DMS53 treated with DMSO at 0.1 percent for 48 hours (cell line): ENCODE results near the gene DRAM1.

Source experiments
- DNase-seq: peaks from one replicate; lab custom pipeline; 2025; ENCODE audit not compliant: unreplicated experiment; lab: John Stamatoyannopoulos, UW

DRAM1 gene

GRCh38 chr12:101939856-101940265 lies 62.5 kb downstream of the DRAM1 start:
- peak; percentile 74 for DNase-seq

- DNase-seq: no peak
These were observed 63.1 kb downstream of the DRAM1 start for GRCh38 chr12:101940400-101940950.

DNA sequence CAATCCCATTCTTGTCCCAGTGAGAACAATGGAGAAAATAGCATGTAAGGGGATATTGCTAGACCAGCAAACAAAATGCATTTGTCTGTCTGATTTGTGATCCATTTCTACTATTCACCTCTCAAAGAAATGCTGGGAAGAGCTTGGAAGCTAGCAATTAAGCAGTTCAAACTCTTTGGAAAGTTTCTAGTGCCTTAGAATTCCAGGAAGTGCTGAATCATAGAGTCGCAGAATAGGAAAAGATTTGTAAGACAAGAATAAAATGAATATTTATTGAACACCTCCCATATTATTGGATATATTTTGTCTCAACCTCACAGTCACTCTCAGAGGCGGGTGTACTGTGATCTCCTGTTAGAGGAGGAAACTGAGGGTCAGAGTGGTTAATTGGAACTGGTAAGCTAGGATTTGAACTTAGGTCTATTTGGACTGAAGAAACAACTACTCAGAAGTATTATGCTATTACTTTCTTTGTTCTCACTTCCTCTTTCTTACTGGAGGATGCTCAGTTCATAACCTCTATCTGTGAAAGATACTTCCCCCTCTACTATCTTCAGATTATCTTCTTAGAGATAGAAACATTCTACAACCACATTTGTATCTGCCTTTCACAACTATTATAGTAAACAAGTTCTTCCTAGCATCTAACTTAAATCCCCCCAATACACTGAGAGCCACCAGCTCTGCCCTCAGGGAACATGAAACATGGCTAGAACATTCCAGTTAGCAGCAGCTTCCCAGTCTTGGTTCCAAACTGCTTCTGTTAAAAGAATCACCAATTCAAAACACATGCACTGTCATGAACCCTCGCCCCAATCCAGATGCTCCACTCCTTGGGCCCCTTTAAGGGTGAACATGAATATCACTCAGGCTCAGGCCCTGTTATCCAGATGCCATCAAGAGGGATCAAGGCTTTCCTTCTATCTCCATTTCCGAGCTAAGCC lies 64.2 kb downstream of the DRAM1 start:
- no peak for DNase-seq

DNA sequence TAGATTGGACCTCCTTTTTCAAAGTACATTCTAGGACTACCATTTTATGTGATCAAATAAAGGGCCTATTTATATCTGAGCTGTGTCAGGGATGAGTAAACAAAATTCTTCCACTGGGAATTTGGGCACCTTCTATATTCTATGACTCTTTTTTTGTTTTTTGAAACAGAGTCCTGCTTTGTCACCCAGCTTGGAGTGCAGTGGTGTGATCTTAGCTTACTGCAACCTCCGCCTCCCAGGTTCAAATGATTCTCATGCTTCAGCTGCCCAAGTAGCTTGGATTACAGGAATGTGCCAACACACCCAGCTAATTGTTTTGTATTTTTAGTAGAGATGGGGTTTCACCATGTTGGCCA lies 64.8 kb downstream of the DRAM1 start:
- DNase-seq: no peak

DNA sequence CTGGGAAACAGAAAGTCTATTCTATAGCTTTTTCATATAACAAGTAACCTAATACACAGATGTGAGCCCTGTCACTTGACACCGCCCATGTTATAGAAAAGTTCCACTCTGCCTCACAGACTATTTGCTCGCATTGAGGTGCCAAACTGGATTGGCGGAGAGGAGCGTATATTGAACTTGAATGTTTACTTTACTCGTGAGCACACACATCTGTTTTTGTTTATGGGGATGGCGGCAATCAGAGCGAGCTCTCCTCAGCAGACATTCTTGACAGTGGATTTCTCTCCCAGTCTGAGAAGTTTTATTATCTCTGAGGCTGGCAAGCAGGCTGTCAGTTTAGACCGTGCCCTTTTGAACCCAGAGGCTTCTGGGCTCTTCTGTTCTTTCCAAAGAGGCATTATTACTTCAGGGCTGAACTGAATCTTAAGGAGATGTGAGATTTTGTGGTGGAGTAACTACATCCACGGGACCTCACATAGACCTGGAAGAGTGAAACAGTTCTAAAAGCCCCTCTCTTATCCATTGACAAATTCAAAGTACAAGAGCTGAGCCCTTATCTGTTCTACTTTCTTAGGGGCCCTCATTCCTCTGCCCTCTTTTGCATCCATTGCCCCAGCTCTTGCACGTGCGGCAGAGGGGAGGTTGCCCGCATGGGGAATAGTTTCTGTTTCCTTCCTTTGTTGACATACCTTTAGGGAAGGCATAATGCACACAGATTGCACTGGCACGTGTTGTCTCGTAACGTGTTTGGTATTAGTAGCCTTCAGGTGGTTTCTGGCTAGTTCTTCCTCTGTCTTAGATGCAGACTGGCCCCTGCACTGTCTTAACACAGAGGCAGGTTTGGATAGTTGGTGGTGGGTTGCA lies 68.2 kb downstream of the DRAM1 start:
- peak; percentile 78 for DNase-seq

- DNase-seq: peak; percentile 7
These were observed 68.8 kb downstream of the DRAM1 start for GRCh38 chr12:101946233-101946611.

DNA sequence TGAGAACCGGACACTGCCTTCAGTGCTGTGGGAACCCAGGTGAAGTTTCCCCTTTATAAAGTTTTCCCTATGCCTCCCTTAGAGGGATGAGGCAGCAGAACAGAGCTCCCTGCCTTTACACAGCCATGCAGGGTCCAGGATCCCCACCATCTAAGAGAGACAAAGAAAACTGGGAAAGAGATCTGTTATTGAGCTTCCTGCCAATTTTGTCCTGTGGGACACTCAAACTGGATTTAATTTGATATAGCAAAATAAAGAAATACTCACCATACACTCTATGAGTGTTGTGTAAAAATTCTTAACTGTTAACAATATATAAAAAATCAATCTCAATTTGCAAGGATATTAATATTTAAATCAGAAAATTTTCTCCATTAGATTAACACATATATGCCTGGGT lies 69.9 kb downstream of the DRAM1 start:
- DNase-seq: no peak

- DNase-seq: no peak
These were observed 71.0 kb downstream of the DRAM1 start for GRCh38 chr12:101948365-101948764.

DNA sequence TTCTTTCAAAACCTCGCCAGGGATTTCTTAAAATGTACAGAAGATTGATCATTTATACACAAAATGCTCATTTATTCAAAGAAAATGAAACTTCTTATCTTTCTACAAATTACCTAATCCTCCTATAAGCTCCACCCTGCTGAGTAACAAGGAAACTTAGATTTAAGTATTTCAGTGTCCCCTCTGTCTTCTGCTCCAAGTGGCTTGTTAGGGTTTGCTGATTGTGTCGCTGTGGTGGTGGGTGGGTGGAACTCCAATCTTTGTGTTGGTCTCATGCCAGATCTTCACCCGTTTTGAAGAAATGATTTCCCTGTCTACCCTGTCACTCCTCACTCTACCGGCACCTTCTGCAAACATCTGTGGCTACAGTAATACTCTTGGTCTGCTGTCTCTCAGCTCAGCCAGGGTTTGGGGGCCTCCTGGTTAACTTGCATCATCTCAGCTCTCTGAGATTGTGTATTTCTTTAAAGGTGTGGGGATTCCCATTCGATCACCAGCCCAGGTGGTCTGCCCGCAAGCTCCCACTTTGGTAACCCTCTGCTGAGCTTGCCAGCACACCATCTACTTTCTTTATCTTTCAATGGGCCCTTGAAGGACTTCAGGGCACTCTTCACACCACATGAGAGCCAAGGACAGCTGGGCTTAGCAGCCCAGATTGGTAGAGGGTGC lies 73.8 kb downstream of the DRAM1 start:
- DNase-seq: no peak

GRCh38 chr12:101954113-101954512 lies 76.7 kb downstream of the DRAM1 start:
- no peak for DNase-seq

GRCh38 chr12:101954676-101955075 lies 77.3 kb downstream of the DRAM1 start:
- DNase-seq: no peak

GRCh38 chr12:101957252-101957959 lies 80.0 kb downstream of the DRAM1 start:
- DNase-seq: no peak

GRCh38 chr12:101959607-101960006 lies 82.2 kb downstream of the DRAM1 start:
- no peak for DNase-seq

DNA sequence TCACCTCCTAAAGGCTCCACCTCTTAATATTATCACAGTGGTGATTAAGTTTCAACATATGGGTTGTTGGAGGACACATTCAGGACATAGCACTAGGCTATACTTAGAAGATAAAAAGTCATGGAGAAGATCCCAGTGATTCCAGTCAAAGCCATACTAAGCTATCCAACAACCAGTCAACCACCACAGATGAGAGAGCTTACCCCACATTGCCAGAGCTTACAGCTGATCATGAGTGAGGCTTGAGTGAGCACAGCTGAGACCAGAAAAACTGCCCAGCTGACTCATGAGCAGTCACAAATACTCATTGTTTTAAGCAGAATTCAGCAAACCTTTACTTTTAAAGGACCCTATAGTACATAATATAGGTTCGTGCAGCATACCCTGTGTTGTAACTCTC lies 85.1 kb downstream of the DRAM1 start:
- DNase-seq: no peak

GRCh38 chr12:101963697-101964096 lies 86.3 kb downstream of the DRAM1 start:
- DNase-seq: no peak

DNA sequence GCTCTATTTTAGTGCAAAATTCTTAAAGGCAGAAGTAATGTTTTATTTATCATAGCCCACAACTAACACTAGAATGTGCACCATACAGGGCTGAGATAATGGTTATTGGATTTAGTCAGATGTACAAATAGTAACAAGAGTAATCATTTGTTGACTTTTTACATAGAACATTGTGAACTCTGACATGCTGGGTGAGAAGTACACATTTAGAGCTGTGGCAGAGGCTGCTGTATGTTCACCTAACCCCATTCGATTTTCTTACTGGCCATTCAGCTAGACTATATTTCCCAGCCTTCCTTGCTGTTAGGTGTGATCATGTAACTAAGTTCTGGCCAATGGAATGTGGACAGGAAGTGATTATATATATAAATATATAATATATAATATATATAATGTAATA lies 89.1 kb downstream of the DRAM1 start:
- DNase-seq: peak; percentile 36

- DNase-seq: no peak
These were observed 90.1 kb downstream of the DRAM1 start for GRCh38 chr12:101967506-101967905.

- DNase-seq: no peak
These were observed 91.4 kb downstream of the DRAM1 start for GRCh38 chr12:101968770-101969169.
